IMR-90 (cell line): ENCODE data around the gene SERPINA5. TPM values are rescaled to one million over a fixed set of nuclear protein-coding genes. Genes with fewer than 3 reads are reported as not detected.
"Not testable (repeated sequence)": the region's sequence is repeated elsewhere in the genome, so short reads cannot be mapped to it uniquely, and the experiment has no call there.

Source experiments
- ATAC-seq: fragments of 200-7000 bp; cut with Tn5 transposase; 2 replicates; pipeline ENCODE4 v1.9.1; 2020; ENCODE audit warnings: low read depth, mild to moderate bottlenecking, moderate library complexity
- BruUV-seq: library from RNA; stranded (reverse); fragments of 400-500 nt; replicated peaks from 2 replicates; lab custom pipeline; 2021; lab: Mats Ljungman, UMichigan
- CTCF ChIA-PET: fragments of 300-600 bp; formaldehyde crosslinking; extraction: SDS; loops from one replicate; lab custom pipeline; 2021; ENCODE audit warnings: antibody characterized with exemption; lab: Yijun Ruan, JAX
- POLR2A ChIA-PET: fragments of 300-600 bp; sonication (Branson Sonifier 250); formaldehyde crosslinking; loops from one replicate; lab custom pipeline; 2022; ENCODE audit warnings: antibody characterized with exemption; ENCODE audit not compliant: unreplicated experiment; lab: Charles Lee
- DNase-seq: peaks from one replicate; pipeline ENCODE4 v3.0.0; 2013
- H2AFZ ChIP-seq: replicated peaks from 2 replicates; pipeline ENCODE3; 2013; ENCODE audit warnings: low read length, mild to moderate bottlenecking; ENCODE audit not compliant: poor library complexity
- H2AK5ac ChIP-seq: 2 replicates; pipeline ENCODE4 v1.6.1; 2013; ENCODE audit warnings: low read depth, low read length, inconsistent platforms
- H2AK9ac ChIP-seq: replicated peaks from 2 replicates; pipeline ENCODE3; 2013; ENCODE audit warnings: mild to moderate bottlenecking, low read depth, low read length, moderate library complexity; ENCODE audit not compliant: poor library complexity
- H2BK120ac ChIP-seq: 2 replicates; pipeline ENCODE4 v1.6.1; 2013; ENCODE audit warnings: low read depth, low read length, inconsistent platforms
- H2BK15ac ChIP-seq: 3 replicates; pipeline ENCODE4 v1.6.1; 2013; ENCODE audit warnings: low read depth, low read length, inconsistent platforms
- H2BK20ac ChIP-seq: 2 replicates; pipeline ENCODE4 v1.6.1; 2013; ENCODE audit warnings: low read depth, mild to moderate bottlenecking, inconsistent platforms, low read length, moderate library complexity
- H2BK5ac ChIP-seq: 2 replicates; pipeline ENCODE4 v1.6.1; 2013; ENCODE audit warnings: mild to moderate bottlenecking, low read depth, low read length, inconsistent platforms; ENCODE audit not compliant: poor library complexity, severe bottlenecking
- H3K14ac ChIP-seq: replicated peaks from 2 replicates; pipeline ENCODE4 v1.6.1; 2013; ENCODE audit warnings: low read depth, low read length, inconsistent platforms
- H3K18ac ChIP-seq: 2 replicates; pipeline ENCODE4 v1.6.1; 2013; ENCODE audit warnings: low read depth, low read length, control low read depth
- H3K23ac ChIP-seq: 2 replicates; pipeline ENCODE4 v1.6.1; 2013; ENCODE audit warnings: low read depth, low read length, inconsistent platforms
- H3K27ac ChIP-seq: 2 replicates; pipeline ENCODE4 v1.5.1; 2013; ENCODE audit warnings: mild to moderate bottlenecking, control low read depth, low read length; ENCODE audit not compliant: insufficient read depth
- H3K27me3 ChIP-seq: 2 replicates; pipeline ENCODE4 v1.6.1; 2013; ENCODE audit warnings: low read length; ENCODE audit not compliant: control insufficient read depth, insufficient read depth
- H3K36me3 ChIP-seq: 2 replicates; pipeline ENCODE4 v1.6.1; 2013; ENCODE audit warnings: low read length, mixed read lengths; ENCODE audit not compliant: control insufficient read depth, insufficient read depth
- H3K4ac ChIP-seq: 2 replicates; pipeline ENCODE4 v1.6.1; 2013; ENCODE audit warnings: low read depth, low read length, inconsistent platforms
- H3K4me1 ChIP-seq: 2 replicates; pipeline ENCODE4 v1.6.1; 2013; ENCODE audit warnings: low read length, mixed read lengths; ENCODE audit not compliant: control insufficient read depth, insufficient read depth
- H3K4me2 ChIP-seq: 2 replicates; pipeline ENCODE4 v1.6.1; 2013; ENCODE audit warnings: low read depth, mild to moderate bottlenecking, control low read depth, low read length, moderate library complexity
- H3K4me3 ChIP-seq: 2 replicates; pipeline ENCODE4 v1.5.1; 2013; ENCODE audit warnings: low read depth, mild to moderate bottlenecking, control low read depth, low read length, moderate library complexity; ENCODE audit not compliant: insufficient read depth
- H3K56ac ChIP-seq: 2 replicates; pipeline ENCODE4 v1.6.1; 2013; ENCODE audit warnings: low read length, inconsistent platforms; ENCODE audit not compliant: insufficient read depth; ENCODE audit errors: extremely low read depth
- H3K79me1 ChIP-seq, 2 experiments: 2 replicates each; pipeline ENCODE4 v1.6.1; 2013; ENCODE audit warnings: low read length in 2 of 2, inconsistent platforms in 1 of 2, low read depth in 1 of 2
- H3K9ac ChIP-seq: 2 replicates; pipeline ENCODE4 v1.6.1; 2013; ENCODE audit warnings: low read depth, low read length, control low read depth
- H3K9me1 ChIP-seq: 2 replicates; pipeline ENCODE4 v1.6.1; 2013; ENCODE audit warnings: low read length, inconsistent platforms; ENCODE audit not compliant: insufficient read depth
- H3K9me3 ChIP-seq: 2 replicates; pipeline ENCODE4 v1.6.1; 2013; ENCODE audit warnings: low read length; ENCODE audit not compliant: control insufficient read depth, insufficient read depth
- H4K20me1 ChIP-seq: 2 replicates; pipeline ENCODE4 v1.6.1; 2013; ENCODE audit warnings: low read length, inconsistent platforms; ENCODE audit not compliant: insufficient read depth
- H4K5ac ChIP-seq: 2 replicates; pipeline ENCODE4 v1.6.1; 2013; ENCODE audit warnings: mild to moderate bottlenecking, low read depth, low read length, control low read depth
- H4K8ac ChIP-seq, 2 experiments: 2 replicates each; pipeline ENCODE4 v1.6.1; 2013; ENCODE audit warnings: low read depth in 2 of 2, low read length in 2 of 2, control low read depth in 1 of 2, inconsistent platforms in 1 of 2
- H4K91ac ChIP-seq: 2 replicates; pipeline ENCODE4 v1.6.1; 2013; ENCODE audit warnings: low read depth, low read length, inconsistent platforms; ENCODE audit not compliant: insufficient read depth
- WGBS, 2 experiments: methylation state at CpG; one replicate each; pipeline versions ENCODE4 v1.1.5 to v1.1.7; 2013; ENCODE audit warnings: missing lambda C conversion rate in 2 of 2; ENCODE audit not compliant: insufficient read length in 1 of 2; ENCODE audit errors: extremely low coverage in 2 of 2; 5-methylcytosine and 5-hydroxymethylcytosine counted together
- dilution Hi-C: fragments of 300-500 bp; cut with HindIII; formaldehyde crosslinking; loops from one replicate; pipeline ENCODE4 v1.14.3; 2018; ENCODE audit warnings: low sequenced_read_pairs; ENCODE audit not compliant: unreplicated experiment
- in situ Hi-C: fragments of 300-500 bp; cut with MboI; formaldehyde crosslinking; loops from 3 replicates; pipeline ENCODE4 v1.14.3; 2019; ENCODE audit warnings: low sequenced_read_pairs, inconsistent platforms, mixed read lengths
- intact Hi-C: fragments of 100-400 bp; cut with micrococcal nuclease; formaldehyde crosslinking; loops from 2 replicates; pipeline ENCODE4 v1.10.0; 2022
- polyA plus RNA-seq, 3 experiments: library from polyadenylated mRNA; depleted of rRNA; stranded (reverse); fragments of >200 nt; gene quantifications; 2 replicates each; pipeline ENCODE4 v1.2.3, GENCODE V29; 2012; ENCODE audit warnings: low replicate concordance in 1 of 3
- total RNA-seq: library from RNA; depleted of rRNA; stranded (reverse); fragments of >200 nt; gene quantifications from 2 replicates; pipeline ENCODE4 v1.2.3, GENCODE V29; 2012

SERPINA5 gene
- total and polyA plus RNA-seq, 2 of the 4 experiments (the other 2 are of a cell fraction): not detected

DNA sequence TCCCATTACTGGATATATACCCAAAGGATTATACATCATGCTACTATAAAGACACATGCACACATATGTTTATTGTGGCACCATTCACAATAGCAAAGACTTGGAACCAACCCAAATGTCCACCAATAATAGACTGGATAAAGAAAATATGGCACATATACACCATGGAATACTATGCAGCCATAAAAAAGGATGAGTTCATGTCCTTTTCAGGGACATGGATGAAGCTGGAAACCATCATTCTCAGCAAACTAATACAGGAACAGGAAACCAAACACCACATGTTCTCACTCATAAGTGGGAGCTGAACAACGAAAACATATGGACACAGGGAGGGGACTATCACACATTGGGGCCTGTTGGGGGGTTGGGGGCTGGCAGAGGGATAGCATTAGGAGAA lies 27.7 kb downstream of the SERPINA5 start:
- dilution Hi-C loops, H2AFZ ChIP-seq, H4K8ac ChIP-seq, H3K9ac ChIP-seq, H3K27me3 ChIP-seq, H2BK120ac ChIP-seq, H4K91ac ChIP-seq, H3K36me3 ChIP-seq, POLR2A ChIA-PET, H2BK5ac ChIP-seq, H3K56ac ChIP-seq, H2AK9ac ChIP-seq, H3K9me1 ChIP-seq, H3K4ac ChIP-seq, H3K4me3 ChIP-seq, H3K14ac ChIP-seq, H3K4me2 ChIP-seq, H3K18ac ChIP-seq, H2BK15ac ChIP-seq, BruUV-seq, H3K9me3 ChIP-seq, H2BK20ac ChIP-seq, intact Hi-C loops, H3K27ac ChIP-seq, CTCF ChIA-PET, H4K5ac ChIP-seq, H3K79me1 ChIP-seq, DNase-seq, in situ Hi-C loops, H4K20me1 ChIP-seq, H2AK5ac ChIP-seq, ATAC-seq, H3K23ac ChIP-seq: not testable (repeated sequence)
- WGBS, 2 experiments: no CpG with 5 or more reads among the region's 1 CpG
- H3K4me1 ChIP-seq: peaks cover 14% of the 10 kb centered on the region
